Ascending aorta (tissue), 2 donors: ENCODE results near the gene L3MBTL3. TPM values are rescaled to one million over a fixed set of nuclear protein-coding genes. Genes with fewer than 3 reads are reported as not detected.

ENCODE experiments used
- DNase-seq, 2 donors: peaks; one replicate each; pipeline ENCODE4 v3.0.0-alpha.2; 2019; ENCODE audit warnings: low spot score in 2 of 2
- H3K27ac ChIP-seq, 2 donors: fragments of 200-600 bp; sonication (generic); one replicate each; pipeline ENCODE4 v1.5.1; 2016 to 2017; ENCODE audit warnings: mild to moderate bottlenecking in 1 of 2
- H3K27me3 ChIP-seq: fragments of 200-600 bp; sonication (generic); one replicate; pipeline ENCODE4 v1.5.1; 2017
- H3K36me3 ChIP-seq, 2 donors: fragments of 200-600 bp; sonication (generic); one replicate each; pipeline ENCODE4 v1.5.1; 2016
- H3K4me1 ChIP-seq, 2 donors: fragments of 200-600 bp; sonication (generic); one replicate each; pipeline ENCODE4 v1.5.1; 2016 to 2017; ENCODE audit warnings: mild to moderate bottlenecking in 1 of 2
- H3K4me3 ChIP-seq, 2 donors: fragments of 200-600 bp; sonication (generic); one replicate each; pipeline ENCODE4 v1.5.1; 2016 to 2017; ENCODE audit warnings: mild to moderate bottlenecking in 1 of 2
- H3K9me3 ChIP-seq, 2 donors: fragments of 200-600 bp; sonication (generic); one replicate each; pipeline ENCODE4 v1.5.1; 2016
- intact Hi-C: fragments of 100-400 bp; cut with DNase I; formaldehyde crosslinking; loops from one replicate; pipeline ENCODE4 v1.15.1; 2023
- total RNA-seq: library from RNA; depleted of rRNA; stranded (reverse); fragments of >200 nt; gene quantifications from one replicate; pipeline ENCODE4 v1.1.0, GENCODE V29; 2016
- TF ChIP-seq, protein P1 (sequence below), 3 experiments: fragments of 200-600 bp in 2 of 3; fragments of 450-650 bp in 1 of 3; sonication (generic) in 2 of 3; IDR thresholded peaks; one replicate each; pipeline ENCODE4 v1.5.1; 2016 to 2019; ENCODE audit warnings: antibody characterized with exemption in 3 of 3, mild to moderate bottlenecking in 1 of 3, moderate library complexity in 1 of 3

L3MBTL3 gene
- total RNA-seq, 1 donor from 2014 or later: 2.0 TPM

DNA sequence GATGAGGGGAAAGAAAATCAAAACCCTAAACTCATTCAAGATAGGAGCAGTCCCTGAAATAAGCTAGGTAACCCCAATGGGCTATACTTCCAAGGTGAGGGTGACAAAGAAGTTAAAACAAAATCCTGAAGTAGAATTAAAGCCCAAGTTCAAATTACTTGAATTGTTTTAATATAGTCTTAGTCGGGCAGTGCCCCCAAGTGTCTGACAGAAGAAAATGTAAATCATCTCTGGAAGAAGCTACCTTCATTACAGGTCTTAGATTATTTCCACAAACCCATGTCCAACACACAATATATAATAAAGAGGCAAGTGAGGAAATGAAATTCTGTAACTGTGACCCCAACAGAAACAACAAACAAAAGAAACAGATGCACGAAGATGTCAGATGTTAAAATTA is 36.8 kb upstream of the L3MBTL3 start:
- Histone ChIP-seq H3K4me1 (no peaks in the 10 kb centered on the region), H3K9me3 (peaks cover 0 to 9% of the 10 kb centered on the region in 2 donors), H3K36me3 (no peaks in the 10 kb centered on the region), H3K4me3 (no peak overlapping the region), H3K27me3 (no peaks in the 10 kb centered on the region), H3K27ac (no peak overlapping the region)
- intact Hi-C loops: no loop called here
- DNase-seq: no peak
- TF ChIP-seq, protein P1, sequence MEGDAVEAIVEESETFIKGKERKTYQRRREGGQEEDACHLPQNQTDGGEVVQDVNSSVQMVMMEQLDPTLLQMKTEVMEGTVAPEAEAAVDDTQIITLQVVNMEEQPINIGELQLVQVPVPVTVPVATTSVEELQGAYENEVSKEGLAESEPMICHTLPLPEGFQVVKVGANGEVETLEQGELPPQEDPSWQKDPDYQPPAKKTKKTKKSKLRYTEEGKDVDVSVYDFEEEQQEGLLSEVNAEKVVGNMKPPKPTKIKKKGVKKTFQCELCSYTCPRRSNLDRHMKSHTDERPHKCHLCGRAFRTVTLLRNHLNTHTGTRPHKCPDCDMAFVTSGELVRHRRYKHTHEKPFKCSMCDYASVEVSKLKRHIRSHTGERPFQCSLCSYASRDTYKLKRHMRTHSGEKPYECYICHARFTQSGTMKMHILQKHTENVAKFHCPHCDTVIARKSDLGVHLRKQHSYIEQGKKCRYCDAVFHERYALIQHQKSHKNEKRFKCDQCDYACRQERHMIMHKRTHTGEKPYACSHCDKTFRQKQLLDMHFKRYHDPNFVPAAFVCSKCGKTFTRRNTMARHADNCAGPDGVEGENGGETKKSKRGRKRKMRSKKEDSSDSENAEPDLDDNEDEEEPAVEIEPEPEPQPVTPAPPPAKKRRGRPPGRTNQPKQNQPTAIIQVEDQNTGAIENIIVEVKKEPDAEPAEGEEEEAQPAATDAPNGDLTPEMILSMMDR (IDR thresholded peaks at IDR 0.05): no peak

DNA sequence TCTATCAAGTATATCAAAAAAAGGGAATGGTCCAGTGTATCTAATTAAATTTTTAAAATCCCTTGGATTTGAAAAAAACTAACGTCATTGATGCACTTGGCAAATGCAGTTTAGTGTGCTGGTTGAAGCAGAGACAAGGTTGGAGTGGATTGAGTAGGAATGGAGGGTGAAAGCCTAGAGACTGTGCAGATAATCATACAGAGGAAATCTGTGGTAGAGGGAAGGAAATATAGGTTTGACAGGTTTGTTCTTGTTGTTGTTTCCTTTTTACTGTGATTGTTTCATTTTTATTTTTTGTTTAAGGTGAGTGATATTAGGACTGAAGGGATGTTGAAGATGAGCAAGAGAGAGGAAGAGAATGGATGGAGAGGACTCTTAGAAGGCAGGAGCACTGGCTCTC is 29.0 kb upstream of the L3MBTL3 start:
- intact Hi-C loops: no loop called here
- Histone ChIP-seq H3K9me3 (no peaks in the 10 kb centered on the region), H3K27ac (no peak overlapping the region), H3K27me3 (no peaks in the 10 kb centered on the region), H3K4me1 (no peaks in the 10 kb centered on the region), H3K36me3 (no peaks in the 10 kb centered on the region), H3K4me3 (no peak overlapping the region)
- DNase-seq: no peak
- TF ChIP-seq, protein P1 (IDR thresholded peaks at IDR 0.05): no peak

DNA sequence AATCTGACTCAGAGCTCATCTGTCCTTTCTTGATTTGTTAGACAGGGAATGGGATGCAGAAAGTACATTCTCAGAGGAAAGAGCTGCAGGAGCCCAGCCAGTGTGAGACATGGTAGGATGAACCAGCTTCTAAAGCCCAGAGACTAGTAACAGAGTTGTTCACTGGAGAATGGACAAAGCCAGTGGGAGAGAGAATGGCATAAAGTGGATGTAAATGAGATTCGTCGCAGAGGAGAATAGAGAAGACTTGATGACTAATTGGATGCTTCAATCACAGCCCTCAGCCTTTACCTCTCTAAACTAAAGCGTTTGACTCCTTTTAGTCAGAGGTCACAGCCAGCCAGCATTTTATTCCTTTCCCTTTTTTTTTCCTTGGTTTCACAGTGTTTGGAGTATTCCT is 25.5 kb upstream of the L3MBTL3 start:
- intact Hi-C loops: no loop called here
- H3K4me3 ChIP-seq: no peak overlapping the region
- H3K4me1 ChIP-seq: no peaks in the 10 kb centered on the region
- TF ChIP-seq, protein P1 (IDR thresholded peaks at IDR 0.05): no peak
- no peaks in the 10 kb centered on the region for H3K27me3 ChIP-seq
- H3K27ac ChIP-seq: no peak overlapping the region
- DNase-seq: no peak
- H3K9me3 ChIP-seq: no peaks in the 10 kb centered on the region
- no peaks in the 10 kb centered on the region for H3K36me3 ChIP-seq

DNA sequence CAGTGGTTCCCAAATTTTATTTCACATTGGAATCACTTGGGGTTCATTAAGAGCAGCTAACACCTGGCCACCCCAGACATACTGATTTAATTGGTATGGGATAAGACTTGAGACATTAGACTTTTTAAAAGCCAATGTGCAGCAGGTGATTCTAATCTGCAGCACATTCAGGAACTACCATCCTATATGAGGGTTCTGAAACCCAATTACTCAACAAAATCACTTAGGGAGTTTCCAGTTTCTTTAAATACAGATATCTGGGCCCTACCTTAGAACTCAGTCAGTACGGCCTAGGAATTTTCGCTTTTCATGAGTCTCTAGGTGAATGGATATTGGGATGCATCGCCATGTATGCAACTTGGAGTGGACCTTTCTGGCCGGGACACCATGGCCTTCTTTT is 24.0 kb upstream of the L3MBTL3 start:
- Histone ChIP-seq H3K36me3 (no peaks in the 10 kb centered on the region), H3K27ac (no peak overlapping the region), H3K9me3 (no peaks in the 10 kb centered on the region), H3K4me1 (no peaks in the 10 kb centered on the region), H3K27me3 (no peaks in the 10 kb centered on the region), H3K4me3 (no peak overlapping the region)
- TF ChIP-seq, protein P1 (IDR thresholded peaks at IDR 0.05): no peak
- DNase-seq: no peak
- intact Hi-C loops: no loop called here

DNA sequence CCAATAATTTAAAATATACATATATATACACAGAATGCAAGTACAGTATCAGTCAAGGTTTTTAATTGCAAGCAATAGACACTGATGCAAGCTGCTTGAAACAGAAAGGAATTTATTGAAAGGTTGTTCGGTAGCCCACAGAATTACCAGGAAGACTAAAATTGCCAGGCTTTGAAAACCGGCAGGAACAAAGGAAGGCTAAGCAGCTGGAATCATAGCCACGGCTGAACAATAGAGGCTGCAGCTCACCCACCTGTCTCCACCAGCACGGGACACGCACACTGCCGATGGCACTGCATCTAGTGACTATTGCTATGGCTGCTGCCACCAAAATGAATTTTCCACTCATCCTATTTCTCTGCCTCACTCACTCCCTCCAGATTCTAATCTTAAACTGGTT is 22.0 kb upstream of the L3MBTL3 start:
- DNase-seq: no peak
- H3K36me3 ChIP-seq: no peaks in the 10 kb centered on the region
- TF ChIP-seq, protein P1 (IDR thresholded peaks at IDR 0.05): no peak
- intact Hi-C loops: no loop called here
- no peaks in the 10 kb centered on the region for H3K27me3 ChIP-seq
- H3K4me3 ChIP-seq: no peak overlapping the region
- H3K4me1 ChIP-seq: no peaks in the 10 kb centered on the region
- H3K27ac ChIP-seq: no peak overlapping the region
- H3K9me3 ChIP-seq: no peaks in the 10 kb centered on the region
